Endometrial microvascular endothelial cells (primary cell): ENCODE data around the gene CLDN9. TPM values are rescaled to one million over a fixed set of nuclear protein-coding genes. Genes with fewer than 3 reads are reported as not detected.
"Not testable (repeated sequence)": the region's sequence is repeated elsewhere in the genome, so short reads cannot be mapped to it uniquely, and the experiment has no call there.

Experiments used
- in situ Hi-C: cut with HindIII; loops from 2 replicates; pipeline ENCODE4 v1.10.0; 2017; ENCODE audit warnings: low sequenced_read_pairs, low pct_unique_long_range_greater_than_20kb; ENCODE audit errors: inconsistent ontology term
- total RNA-seq: library from RNA; depleted of rRNA; stranded (reverse); fragments of >200 nt; gene quantifications from one replicate; pipeline ENCODE4 v1.2.3, GENCODE V29; 2015; ENCODE audit errors: inconsistent ontology term

CLDN9 gene
- total RNA-seq, 1 donor from 2014 or later, result not detected

DNA sequence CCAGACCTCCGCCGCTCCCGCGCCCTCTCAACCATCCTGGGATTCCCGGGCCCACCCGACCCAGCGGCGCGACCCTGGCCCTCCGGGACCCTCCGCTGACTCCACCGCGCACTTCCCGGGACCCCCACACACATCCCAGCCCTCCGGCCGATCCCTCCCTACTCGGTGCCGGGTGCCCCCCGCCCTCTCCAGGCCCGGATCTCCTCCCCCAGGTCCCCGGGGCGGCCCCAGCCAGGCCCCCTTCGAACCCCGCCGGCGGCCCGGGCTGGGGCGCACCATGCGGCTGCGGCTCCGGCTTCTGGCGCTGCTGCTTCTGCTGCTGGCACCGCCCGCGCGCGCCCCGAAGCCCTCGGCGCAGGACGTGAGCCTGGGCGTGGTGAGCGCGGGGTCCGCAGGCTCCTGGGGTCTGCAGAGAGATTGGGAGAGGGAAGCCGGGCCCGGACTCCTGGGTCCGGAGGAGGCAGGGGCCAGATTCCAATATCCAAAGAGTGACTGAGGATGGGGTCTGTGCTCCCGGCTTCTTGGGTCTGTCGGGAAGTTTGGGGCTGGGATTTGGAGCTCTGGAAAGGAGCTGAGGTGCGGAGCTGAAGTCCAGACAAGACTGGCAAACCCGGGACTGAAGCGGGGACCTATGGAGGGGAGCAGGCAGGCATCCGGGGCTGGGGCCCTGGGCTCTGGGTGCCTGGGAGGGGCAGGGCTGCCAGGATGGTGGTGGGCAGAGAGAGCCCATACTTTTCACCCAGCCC lies 34.1 kb downstream of the CLDN9 start:
- in situ Hi-C loops, result no loop called here

- in situ Hi-C loops, result no loop called here
Observed at GRCh38 chr16:3047387-3047720, 34.6 kb downstream of the CLDN9 start.

DNA sequence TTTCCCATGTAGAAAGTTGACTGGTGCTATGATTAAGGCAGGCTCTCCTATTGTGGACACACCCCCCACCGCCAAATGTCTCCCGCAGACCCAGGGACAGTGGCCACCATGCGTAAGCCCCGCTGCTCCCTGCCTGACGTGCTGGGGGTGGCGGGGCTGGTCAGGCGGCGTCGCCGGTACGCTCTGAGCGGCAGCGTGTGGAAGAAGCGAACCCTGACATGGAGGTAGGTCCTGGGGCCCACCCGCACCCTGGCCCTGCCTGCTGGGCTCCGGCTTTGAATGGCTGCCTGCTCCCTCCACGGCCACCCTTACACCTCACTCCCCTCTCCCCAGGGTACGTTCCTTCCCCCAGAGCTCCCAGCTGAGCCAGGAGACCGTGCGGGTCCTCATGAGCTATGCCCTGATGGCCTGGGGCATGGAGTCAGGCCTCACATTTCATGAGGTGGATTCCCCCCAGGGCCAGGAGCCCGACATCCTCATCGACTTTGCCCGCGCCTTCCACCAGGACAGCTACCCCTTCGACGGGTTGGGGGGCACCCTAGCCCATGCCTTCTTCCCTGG lies 37.3 kb downstream of the CLDN9 start:
- in situ Hi-C loops, result no loop called here

DNA sequence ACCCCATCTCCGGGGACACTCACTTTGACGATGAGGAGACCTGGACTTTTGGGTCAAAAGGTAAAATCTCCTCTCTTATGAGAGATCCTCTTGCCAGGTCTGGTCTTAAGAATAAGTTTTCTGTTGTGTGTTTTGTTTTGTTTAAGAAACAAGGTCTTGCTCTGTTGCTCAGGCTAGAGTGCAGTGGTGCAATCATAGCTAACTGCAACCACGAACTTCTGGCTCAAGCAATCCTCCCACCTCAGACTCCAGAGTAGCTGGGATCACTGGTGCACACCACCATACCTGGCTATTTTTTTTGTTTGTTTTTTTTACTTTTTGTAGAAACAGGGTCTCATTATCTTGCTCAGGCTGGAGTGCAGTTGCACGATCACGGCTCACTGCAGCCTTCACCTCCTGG lies 37.8 kb downstream of the CLDN9 start:
- in situ Hi-C loops, result no loop called here

DNA sequence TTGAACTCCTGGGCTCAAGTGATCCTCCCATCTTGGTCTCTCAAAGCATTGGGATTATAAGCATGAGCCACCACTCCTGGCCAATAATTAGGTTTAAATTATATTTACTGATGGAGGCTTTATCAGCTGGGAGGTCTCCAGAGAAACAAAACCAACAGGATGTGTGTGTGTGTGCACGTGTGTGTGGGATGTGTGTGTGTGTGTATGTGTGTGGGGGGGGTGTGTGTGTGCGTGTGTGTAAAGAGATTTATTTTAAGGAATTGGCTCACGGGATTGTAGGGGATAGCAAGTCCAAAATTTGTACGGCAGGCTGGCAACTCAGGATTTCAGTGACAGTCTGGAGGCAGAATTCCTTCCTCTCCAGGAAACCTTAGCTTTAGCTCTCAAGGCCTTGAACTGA lies 38.3 kb downstream of the CLDN9 start:
- in situ Hi-C loops, result no loop called here

- in situ Hi-C loops, result no loop called here
Observed at GRCh38 chr16:3051494-3051893, 38.8 kb downstream of the CLDN9 start.

DNA sequence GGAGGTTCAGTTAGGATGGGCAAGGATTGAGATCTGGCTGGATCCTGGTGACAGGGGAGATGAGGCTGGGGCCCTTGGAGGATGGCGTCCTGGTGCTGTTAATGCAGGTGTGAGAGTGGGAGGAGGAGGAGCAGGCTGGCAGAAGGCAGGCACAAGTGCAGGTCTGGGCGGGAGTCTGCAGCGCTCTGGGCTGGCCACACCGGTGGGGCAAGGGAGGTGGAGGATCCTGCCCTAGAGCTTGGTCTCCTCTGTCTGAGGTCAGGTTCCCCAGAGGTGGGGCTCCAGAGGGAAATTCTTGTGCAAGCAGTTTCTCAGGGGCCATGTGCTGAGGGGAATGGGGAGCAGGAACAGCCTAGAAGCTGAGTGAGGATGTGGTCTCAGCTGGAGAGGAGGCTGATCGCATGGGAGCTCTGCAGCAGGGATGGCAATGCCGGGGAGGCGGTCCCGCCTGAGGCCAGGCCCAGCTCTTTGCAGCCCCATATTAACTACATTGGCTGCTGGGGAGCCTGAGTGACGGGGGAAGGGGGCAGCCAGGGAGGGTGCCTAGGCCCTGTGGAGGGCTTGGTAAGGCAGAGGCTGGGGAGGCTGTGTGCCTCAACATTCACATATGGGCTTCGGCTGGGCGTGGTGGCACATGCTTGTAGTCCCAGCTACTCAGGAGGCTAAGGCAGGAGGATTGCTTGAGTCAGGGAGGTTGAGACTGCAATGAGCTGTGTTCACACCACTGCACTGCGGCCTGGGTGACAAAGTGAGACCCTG lies 40.0 kb downstream of the CLDN9 start:
- in situ Hi-C loops, result not testable (repeated sequence)

GRCh38 chr16:3053330-3053710 lies 40.6 kb downstream of the CLDN9 start:
- in situ Hi-C loops, result not testable (repeated sequence)

DNA sequence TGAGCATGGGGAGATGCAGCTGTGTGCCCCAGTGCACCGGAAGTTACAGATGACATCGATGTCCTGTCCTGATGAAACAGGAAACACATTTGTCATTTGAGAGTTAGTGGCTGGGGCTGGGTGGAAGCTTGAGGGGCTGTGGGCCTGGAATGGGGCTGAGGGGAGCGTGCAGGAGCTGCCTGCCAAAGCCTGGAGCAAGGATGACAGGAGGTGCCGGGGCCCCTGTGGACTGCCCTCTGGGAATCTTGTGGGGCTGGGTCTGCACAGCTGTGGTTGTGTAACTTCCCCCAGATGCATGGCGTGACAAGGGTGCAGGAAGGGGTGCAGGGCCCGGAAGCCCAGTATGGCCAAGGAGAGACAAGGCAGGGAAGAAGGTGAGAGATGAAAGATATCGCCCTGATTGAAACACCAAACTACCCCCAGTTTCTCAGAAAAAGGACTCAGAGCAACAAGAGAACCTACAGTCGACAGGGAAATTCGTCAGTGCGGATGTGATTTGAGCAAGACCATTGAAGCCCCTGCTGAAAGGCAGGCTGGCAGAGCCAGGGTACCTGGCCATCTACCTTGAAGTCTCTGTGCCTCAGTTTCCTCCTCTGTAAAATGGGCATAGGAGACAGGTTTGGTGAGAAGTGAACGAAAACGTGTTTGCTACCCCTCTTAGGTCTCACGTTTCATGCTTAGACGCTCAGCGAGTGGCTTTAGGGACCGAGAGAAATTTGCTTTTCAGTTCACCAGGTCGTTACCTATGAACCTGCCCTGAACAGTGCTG lies 42.4 kb downstream of the CLDN9 start:
- in situ Hi-C loops, result no loop called here

DNA sequence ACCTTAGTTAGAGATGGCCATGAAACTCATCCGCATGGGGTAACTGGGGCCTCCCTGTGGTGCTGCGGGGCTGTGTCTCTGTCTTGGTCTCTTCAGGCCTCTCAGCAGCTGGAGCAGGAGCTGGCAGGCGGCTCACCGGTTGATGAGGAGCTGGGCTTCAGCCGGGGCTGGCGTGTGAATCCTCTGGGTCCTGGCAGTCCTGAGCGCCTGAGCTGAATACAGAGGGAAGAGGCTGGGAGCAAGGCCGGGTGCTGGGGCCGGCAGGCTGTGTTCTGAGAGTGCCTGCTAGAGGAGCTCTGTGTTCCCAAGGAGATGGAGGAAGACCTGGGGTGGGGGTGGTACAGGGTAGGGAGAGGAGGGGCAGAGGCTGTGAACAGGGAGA lies 43.0 kb downstream of the CLDN9 start:
- in situ Hi-C loops, result not testable (repeated sequence)

DNA sequence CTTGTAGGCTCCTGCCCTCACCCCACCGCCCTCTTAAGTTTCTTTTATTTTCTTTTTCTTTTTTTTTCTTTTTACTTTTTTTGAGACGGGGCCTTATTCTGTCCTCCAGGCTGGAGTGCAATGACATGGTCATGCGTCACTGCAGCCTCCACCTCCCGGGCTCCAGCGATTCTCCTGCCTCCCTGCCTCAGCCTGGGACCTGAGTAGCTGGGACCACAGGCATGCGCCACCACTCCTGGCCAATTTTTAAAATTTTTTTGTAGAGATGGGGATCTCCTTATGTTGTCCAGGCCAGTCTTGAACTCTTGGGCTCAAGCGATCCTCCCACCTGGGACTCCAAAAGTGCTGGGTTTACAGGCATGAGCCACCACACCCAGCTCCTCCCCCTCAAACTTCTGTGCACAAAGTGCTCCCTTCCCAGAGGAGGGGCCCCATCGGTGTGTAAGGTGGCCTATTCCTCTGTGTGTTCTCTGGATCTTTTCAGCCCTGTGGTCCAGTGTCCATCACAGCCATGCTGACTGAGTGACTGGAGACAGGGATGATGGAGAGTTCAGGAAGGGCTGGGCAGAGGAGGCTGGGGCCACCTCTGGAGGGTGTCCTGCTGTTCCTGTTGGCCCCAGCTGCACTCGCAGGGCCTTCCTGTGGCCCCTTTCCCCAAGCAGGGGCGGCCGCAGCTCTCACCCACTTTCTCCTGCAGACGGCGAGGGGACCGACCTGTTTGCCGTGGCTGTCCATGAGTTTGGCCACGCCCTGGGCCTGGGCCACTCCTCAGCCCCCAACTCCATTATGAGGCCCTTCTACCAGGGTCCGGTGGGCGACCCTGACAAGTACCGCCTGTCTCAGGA lies 43.8 kb downstream of the CLDN9 start:
- in situ Hi-C loops, result no loop called here

GRCh38 chr16:3057181-3058138 lies 44.7 kb downstream of the CLDN9 start:
- in situ Hi-C loops, result no loop called here

GRCh38 chr16:3058139-3059030 lies 45.7 kb downstream of the CLDN9 start:
- in situ Hi-C loops, result no loop called here

GRCh38 chr16:3059041-3059722 lies 46.5 kb downstream of the CLDN9 start:
- in situ Hi-C loops, result no loop called here

DNA sequence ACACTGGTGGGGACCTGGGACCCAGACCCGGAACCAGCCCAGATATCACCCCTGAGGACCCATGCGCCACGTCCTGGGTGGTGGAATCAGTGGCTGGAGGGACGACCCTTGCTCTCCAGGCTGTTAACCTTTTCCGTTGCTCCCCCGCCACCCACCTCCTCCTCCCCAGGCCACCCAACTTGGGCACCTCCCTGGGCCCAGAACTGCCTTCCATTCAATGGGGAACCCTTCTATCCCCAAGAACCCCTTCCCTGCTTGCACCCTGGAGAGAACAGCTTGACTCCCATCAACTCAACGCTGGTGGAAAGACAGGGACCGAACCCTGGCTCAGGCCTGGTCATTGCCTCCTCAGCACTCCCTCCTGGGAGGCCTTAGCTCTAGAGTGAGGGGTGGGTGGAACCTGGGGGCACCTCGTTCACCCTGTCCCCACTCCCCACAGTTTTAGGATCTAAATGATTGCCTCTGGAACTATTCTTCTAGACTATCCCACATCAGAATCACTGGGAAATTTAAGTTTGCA lies 47.1 kb downstream of the CLDN9 start:
- in situ Hi-C loops, result no loop called here
